T-helper 2 cell treated with Interferon-gamma antibody and Interleukin-4, amounts not matched to agents 100 ng/mL and 5 ng/mL, for 36 hours (primary cell): ENCODE data around the gene SLC35F6. TPM values are rescaled to one million over a fixed set of nuclear protein-coding genes. Genes with fewer than 3 reads are reported as not detected.
"Not testable (repeated sequence)": the region's sequence is repeated elsewhere in the genome, so short reads cannot be mapped to it uniquely, and the experiment has no call there.

Experiments
- intact Hi-C: fragments of 100-400 bp; cut with micrococcal nuclease; formaldehyde crosslinking; loops from one replicate; pipeline ENCODE4 v1.15.1; 2023
- total RNA-seq: library from RNA; stranded (reverse); gene quantifications from 2 replicates; pipeline ENCODE4 v1.2.3, GENCODE V29; 2022

SLC35F6 gene
- total RNA-seq, 1 donor from 2014 or later, result 18.8 TPM

GRCh38 chr2:26814072-26814765 is 50.1 kb downstream of the SLC35F6 start:
- intact Hi-C loops, result not testable (repeated sequence)

GRCh38 chr2:26816893-26817292 is 52.8 kb downstream of the SLC35F6 start:
- intact Hi-C loops, result no loop called here

- intact Hi-C loops, result no loop called here
Measured at GRCh38 chr2:26818255-26818654, 54.2 kb downstream of the SLC35F6 start.

- intact Hi-C loops, result no loop called here
Measured at GRCh38 chr2:26818972-26819371, 54.9 kb downstream of the SLC35F6 start.

- intact Hi-C loops, result no loop called here
Measured at GRCh38 chr2:26820932-26821331, 56.8 kb downstream of the SLC35F6 start.

- intact Hi-C loops, result no loop called here
Measured at GRCh38 chr2:26822877-26823276, 58.8 kb downstream of the SLC35F6 start.

Other genes with a start within 250 kb of the SLC35F6 start
- not detected in 2 replicates for gene CIB4, start 122.9 kb upstream of the SLC35F6 start, total RNA-seq
- gene KCNK3, start 71.6 kb upstream of the SLC35F6 start, total RNA-seq, result not detected in 2 replicates
- gene CENPA, start 21.8 kb downstream of the SLC35F6 start, total RNA-seq, result 37.9 and 38.5 TPM in 2 replicates
- not detected in 2 replicates for gene DPYSL5, start 83.8 kb downstream of the SLC35F6 start, total RNA-seq
- 0.91 and 1.2 TPM in 2 replicates for gene MAPRE3, start 206.4 kb downstream of the SLC35F6 start, total RNA-seq